Stimulated activated CD8-positive, alpha-beta memory T cell treated with anti-CD3 and anti-CD28 coated beads, Interleukin-15, amount 100 ng/mL, for 1 hour (primary cell): ENCODE data around the gene VPREB3.

Source experiments
- DNase-seq: peaks from one replicate; pipeline ENCODE4 v3.0.0-alpha.2; 2020; ENCODE audit warnings: low read depth

VPREB3 gene

DNA sequence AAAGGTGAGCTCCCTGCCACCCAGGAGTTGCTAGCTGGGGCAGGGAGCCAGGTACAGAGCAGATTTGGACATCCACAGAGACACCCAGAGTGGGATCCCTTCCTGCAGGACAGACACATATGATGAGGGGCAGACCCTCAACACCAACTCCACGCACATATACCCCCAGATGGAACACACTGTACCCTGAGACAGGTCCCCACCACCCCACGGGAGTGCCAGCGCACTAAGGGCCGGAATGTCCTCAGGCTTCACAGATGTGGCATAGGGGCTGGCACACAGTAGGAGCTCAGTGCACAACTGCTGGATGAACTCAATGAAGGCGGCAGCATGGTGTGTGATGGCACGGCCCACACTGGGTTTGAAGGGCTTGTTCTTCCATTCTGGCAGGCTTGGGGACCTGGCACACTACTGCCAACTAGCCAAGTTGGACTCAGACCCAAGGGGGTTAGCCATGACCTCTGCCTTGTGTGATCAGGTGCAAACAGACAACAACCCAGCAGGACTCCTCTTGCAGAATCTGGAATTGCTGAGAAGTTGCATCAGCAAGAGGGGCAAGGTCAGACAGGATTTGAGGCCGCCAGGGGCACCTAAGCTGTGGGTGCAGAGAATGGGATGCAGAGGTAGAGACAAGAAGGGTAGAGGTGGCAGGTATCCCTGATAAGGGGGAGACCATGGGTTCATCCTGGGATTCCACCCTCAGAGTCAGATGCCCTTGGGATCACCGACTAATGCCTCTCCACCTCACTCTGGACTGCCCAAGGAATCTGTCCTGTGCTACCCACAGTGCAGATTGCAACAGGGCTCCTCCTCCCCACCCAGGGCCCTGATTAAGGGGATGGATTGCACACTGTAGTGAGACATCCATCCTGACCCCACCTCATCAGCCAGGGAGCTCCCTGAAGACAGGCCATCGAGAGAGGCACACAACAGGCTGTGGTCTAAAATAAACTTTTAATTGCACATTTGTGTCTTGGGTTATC is 11.0 kb upstream of the VPREB3 start:
- no peak for DNase-seq

DNA sequence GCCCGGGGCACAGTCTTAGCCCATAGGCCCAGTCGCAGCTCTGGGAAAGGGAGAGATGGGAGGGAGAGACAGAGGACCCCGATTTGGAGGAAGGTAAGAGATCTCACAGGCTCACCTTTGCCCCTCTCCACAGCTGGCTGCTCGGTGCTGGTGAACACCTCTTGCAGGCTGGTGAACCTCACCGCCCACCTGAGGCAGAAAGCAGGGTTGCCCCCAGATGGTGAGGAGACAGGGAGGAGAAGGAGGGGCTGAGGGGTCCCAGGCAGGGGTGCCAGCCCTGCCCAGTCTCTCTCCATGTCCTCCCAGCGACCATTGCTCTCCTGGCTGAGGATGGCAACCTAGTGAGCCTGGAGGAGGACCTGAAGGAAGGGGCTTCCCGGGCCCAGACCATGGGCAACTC is 9.7 kb upstream of the VPREB3 start:
- DNase-seq: no peak

DNA sequence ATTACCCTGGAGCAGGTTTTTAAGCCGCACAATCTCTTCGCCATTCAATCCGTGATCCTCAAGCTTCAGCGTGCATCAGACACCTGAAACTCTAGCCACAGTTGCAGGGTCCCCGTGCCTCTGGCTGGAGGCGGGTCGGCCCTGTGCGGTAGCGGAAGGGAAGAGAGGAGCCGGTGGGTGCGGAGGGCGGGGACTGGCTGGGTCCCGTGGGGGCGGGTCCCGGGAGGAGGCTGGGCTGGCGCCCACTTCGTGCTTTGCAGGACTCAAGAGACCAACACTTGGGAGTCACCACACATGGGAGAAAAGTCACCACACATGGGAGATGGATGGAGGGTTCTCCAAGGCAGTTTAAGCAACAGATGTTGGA is 9.3 kb upstream of the VPREB3 start:
- no peak for DNase-seq

DNA sequence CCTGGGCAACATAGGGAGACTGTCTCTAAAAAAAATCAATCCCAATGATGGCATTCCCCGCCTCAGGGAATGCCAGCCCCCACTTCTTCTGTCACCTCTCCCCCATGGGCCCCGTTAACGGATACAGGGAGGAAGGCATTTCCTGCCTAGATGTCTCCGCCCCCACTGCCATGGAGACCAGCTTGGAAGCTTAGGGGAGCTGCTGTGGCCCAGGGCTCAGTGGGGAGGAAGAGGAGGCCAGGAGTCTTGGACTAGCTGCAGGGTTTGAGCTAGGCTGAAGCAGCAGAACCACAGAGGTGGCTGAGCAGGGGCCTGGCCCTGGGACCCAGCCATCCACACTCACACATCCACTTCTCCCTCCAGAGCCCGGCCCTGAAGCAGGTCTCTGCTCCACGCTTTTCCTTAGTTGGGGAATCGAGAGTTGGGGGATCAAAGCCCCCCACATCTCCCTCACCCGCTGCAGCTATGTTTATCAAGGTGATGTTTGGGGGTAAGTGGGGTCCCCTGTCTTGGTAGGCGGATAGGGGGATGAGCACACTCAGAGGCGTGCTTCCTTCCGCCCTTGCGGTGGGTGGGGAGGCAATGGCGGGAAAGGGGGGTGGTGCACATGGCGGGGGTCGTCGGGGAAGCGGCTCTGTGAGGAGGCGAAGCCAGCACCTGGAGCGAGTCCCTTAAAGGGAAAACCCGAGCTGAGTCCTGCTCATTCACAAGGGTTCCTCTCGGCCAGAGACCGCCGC is 8.8 kb upstream of the VPREB3 start, which contains the start of gene C22orf15:
Gene C22orf15 (plus strand): TSS at position 149 of the 737 bp plus-strand sequence. CDS start 317 bp downstream, at position 466.
- no peak for DNase-seq

DNA sequence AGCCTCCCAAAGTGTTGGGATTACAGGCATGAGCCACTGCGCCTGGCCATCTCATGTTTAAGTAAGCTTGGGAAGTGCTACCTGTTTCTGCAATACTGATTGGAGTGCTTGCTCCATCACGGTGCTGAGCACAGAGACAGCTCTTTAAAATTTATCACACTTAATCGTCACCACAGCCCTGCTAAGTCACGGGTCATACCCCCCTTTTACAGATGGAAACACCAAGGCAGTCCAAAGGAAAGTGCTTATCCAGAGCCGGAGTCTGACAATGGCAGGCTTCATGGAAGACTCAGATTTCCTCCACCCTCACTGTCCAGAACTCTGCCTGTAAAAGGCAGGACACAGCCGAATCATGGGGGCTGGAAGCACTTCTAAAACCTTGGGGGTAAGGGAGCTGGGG is 5.8 kb upstream of the VPREB3 start:
- no peak for DNase-seq

DNA sequence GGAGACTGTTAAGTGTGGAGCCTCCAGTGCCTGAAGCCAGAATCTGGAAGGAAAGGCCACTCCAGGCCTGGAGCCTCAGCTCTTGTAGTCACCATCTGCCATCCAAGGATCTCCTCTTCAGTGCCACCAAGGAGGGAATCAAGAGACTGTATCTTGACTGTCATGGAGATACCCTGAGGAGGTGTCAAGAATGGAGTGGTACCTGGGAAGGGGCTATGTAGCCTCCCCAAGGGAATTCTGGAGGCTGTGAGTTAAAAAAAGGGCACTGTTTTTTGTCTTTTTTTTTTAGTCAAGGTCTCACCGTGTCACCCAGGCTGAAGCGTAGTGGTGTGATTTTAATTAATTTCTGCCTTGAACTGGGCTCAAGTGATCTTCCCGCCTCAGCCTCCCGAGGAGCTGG is 5.3 kb upstream of the VPREB3 start:
- no peak for DNase-seq

DNA sequence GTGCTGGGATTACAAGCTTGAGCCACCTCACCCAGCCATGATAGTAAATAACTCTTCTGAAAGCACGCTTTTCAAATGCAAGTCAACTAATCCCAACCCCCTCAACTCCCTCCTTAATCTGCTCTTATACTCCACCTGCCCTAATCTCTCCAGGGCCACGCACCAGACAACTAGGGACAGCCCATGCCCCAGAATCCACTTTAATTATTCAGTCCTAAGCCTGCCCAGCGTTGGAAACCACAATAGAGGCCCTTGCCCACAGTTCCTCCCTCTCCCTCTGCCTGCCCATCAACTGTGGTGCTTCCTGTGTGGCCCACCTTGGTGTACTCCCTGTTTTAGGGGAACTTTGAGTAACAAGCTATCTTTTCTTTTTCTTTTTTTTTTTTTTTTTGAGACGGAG is 2.7 kb upstream of the VPREB3 start:
- DNase-seq: no peak

DNA sequence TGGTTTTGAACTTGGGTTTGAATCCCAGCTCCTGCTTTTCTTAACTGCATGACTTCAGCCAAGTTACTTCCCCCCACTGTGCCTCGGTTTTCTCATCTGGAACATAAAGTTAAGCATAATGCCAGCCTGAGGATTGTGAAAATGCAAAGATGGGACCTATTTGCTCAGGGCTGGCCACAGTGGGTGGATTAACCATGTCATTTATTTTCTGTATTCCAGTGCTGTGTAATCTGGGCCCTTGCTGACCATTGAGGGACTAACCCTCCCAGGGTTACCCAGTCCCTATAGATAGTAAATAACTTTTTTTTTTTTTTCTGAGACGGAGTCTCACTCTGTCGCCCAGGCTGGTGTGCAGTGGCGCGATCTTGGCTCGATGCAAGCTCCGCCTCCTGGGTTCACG is 1.5 kb upstream of the VPREB3 start:
- no peak for DNase-seq

DNA sequence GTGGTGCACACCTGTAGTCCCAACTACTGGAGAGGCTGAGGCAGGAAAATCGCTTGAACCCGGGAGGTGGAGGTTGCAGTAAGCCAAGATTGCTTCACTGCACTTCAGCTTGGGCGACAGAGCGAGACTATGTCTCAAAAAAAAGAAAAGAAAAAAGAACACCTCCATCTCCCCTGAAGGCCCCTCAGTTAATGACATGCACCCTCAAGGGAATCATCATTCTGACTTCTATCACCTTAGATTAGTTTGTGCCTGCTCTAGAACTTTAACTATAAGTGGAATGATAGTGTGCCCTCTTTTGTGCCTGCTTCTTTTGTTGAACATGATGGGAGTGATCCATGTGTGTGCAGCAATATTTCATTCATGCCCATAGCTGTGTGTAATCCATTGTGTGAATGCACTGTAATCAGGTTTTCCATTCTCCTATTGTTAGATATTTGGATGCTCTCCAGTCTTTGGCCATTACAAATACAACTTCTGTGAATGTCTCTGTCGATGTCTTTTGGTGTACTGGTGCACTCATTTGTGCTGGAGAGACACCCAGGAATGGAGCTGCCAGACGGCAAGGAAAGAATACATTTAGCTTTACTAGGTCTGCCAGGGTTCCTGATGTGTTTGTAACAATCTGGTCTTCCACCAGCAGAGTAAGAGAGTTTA is 883 bp upstream of the VPREB3 start:
- no peak for DNase-seq

DNA sequence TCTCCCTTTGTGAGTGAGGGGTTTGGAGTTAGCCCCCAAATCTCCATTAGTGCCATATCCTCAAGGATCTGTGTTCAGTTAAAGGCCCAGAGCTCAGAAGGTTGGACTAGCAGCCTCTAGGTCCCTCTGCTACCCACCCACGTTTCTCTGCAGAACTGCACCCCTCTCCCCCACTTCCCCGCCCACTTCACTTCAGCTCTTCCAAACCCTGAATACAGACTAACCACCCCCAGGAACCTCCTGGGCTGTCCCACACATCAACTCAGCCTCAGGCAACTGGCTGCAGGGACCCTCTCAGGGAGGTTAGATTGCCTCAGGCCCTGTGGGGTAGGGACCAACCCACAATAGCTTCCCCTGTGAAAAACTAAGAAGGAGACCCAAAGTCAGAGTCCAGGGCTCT is 840 bp downstream of the VPREB3 start:
- DNase-seq: no peak

DNA sequence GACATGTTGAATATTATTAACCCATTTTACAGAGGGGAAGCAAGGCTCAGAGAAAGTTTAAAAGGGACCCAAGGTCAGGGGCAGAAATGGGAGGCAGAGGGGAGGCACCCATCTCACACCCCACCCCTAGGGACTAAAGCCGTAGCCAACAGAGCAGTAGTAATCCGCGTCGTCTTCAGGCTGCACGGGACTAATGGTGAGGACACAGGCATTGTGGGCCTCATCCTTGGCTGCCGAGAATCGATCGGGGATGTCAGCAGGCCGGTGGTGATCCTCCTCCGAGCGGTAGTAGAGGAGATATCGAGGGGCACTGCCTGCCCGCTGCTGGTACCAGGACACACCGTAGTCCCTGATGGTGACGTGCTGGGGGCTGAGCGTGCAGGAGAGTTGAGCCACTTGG is 1.5 kb downstream of the VPREB3 start:
- DNase-seq: no peak

DNA sequence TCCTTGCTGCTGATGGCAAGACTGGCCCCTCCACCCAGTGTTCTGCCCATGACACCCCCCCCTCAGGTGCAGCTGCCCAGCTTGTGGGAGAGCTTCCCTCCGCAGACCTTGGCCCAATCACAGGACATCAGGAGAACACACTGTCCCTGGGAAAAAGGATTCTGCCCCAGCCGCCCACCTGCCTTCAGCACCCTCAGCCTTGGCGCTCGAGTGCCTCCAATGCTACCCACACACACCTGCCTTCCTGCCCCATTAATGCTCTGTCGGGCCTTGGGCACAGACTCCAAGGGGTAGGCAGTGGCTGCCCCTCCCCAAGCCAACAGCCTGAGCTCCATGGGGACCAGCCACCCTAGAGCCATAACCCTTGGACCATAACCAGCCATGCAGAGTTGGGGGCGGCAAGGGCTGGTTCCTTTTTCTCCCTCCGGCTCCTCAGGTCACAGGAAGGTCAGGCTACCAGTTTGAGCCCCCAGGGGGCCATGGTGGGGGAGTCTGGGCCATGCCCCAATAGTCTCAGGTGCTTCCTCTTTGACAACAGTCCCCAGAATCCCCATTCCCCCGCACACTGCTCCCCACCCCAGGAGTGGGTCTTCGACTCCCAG is 2.0 kb downstream of the VPREB3 start:
- no peak for DNase-seq

DNA sequence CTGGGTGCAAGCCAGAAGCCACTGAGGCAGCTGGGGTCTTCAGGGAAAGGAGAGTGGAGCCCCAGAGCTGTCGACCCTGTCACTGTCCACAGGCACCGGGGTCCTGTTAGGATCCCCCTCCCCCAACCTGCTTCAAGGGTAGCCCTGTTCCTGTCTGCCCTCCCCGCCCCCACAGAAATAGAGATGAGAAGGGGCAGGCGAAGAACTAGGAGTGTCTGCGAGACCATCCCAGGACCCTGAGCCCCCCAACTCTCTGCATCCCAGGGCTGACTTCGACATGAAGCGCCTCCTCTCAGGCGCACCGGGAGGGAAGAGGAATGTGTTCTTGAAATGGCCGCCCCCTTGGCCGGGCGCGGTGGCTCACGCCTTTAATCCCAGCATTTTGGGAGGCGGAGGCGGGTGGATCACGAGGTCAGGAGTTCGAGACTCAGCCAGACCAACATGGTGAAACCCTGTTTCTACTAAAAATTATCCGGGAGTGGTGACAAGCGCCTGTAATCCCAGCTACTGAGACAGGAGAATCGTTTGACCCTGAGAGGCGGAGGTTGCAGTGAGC is 2.7 kb downstream of the VPREB3 start:
- DNase-seq: no peak

DNA sequence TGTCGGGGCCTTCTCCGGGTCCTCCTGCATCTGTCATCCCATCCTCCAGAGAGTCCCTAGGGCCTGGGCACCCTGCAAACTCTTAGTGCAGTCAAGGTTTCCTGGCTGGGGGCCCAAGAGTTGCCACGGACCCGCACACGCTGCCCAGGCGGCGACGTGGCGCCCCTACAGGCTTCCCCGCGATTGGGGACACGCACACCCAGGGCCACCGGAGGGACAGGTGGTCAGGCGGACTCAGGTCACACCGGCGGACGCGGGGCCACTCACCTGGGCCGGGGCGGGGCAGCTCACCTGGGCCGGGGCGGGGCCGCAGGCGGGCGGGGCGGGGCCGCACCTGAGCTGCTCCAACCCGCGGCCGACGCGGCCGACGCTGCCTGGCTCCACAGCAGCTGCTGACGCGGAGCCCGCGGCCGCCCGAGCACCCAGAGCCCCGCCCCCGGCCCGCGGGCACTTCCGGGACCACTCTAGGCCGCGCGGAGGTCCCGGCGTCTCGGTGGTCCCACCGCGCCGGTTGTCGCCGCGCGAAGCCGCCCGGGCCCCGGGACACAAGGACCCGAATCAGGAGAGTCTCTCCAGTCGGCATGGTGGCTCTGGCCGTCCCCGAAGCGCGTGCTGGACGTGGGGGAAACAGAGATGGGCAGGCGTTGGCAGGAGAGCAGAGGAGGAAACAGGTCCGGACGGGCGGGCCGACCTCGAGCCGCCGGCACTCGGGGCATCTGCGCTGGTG is 3.3 kb downstream of the VPREB3 start, which contains the start of gene ZNF70:
Gene ZNF70 (minus strand): TSS at position 399 of the 727 bp plus-strand sequence. CDS start 5,972 bp downstream, outside the sequence.
- DNase-seq: peak; percentile 58

DNA sequence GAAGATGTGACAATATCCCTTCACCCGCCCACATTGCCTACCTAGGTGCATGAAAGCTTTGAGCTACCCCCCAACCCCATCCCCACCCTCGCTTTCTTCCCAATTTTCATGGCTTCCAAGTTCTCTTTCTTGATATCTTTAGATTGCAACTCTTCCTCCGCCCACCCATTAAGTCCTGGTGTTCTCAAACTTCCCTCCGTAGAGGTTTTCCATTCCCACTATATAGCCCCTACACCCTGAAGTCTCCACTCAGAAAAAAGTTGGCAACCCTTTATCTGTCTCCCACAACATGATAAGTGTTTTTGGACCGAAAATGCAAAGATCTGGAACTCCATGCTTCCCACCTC is 3.9 kb downstream of the VPREB3 start:
- DNase-seq: no peak

DNA sequence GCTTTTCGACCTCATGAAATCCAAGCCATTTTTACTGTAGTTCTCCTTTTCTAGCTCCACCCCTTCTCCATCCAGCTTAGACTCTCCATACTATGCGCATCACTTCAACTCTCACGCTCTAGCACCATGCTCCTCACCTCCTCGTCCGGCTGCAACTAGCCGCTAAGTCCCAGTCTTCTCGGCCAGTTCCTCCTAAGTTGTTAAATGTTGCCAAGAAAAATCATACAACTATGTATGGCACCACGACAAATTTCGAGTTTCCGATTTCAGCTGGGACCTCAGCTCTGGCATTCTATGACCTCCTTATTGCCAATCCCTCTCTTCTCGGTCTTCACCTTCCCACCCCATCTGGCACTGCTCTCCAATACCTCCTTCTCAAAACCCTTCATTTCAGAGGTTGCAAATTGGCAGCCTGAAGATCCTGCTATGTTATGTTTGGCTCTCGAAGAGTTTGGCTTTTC is 4.4 kb downstream of the VPREB3 start:
- DNase-seq: no peak

DNA sequence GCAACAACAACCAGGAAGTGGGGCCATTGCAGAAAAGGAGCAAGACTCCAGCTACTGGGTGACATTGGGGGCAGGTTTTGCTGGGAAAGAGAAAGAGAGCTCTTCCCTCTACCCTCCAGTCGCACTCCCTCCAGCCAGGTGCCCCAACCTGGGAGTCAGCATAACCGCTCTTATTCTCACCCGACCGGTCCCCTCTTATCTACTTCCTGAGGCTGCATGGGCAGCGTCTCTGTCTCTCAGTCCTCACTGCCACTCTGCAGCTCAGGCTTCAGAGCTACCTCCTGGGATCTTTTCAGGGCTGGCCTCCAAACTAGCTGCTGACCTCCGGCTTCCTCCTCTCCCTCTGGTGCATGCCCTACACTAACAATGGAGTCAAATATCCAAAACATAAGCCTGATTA is 8.4 kb downstream of the VPREB3 start:
- DNase-seq: no peak

DNA sequence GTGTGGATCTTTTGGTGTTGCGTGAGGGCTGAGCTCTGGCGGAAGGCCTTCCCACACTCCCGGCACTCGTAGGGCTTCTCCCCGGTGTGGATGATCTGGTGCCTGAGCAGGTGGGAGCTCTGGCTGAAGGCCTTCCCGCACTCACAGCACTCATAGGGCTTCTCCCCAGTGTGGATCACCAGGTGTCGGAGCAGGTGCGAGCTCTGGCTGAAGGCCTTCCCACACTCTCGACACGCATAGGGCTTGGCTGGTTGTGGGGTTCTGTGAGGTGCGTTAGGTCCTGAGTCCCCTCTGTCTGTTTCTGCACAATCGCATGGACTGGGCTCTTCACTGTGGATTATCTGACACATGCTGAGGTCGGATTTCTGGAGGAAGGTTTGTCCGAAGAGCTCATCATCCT is 9.7 kb downstream of the VPREB3 start:
- no peak for DNase-seq

DNA sequence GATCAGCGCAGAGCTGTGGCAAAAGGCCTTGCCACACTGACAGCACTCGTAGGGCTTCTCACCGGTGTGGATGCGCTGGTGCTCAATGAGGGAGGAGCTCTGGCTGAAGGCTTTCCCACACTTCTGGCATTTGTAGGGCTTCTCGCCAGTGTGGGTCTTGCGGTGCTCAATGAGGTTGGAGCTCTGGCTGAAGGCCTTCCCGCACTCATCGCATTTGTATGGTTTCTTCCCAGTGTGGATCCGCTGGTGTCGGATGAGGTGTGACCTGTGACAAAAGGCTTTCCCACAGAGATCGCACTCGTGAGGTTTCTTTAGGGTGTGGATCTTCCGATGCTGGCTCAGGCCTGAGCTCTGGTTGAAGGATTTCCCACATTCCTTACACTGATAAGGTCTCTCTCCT is 10.2 kb downstream of the VPREB3 start:
- no peak for DNase-seq

DNA sequence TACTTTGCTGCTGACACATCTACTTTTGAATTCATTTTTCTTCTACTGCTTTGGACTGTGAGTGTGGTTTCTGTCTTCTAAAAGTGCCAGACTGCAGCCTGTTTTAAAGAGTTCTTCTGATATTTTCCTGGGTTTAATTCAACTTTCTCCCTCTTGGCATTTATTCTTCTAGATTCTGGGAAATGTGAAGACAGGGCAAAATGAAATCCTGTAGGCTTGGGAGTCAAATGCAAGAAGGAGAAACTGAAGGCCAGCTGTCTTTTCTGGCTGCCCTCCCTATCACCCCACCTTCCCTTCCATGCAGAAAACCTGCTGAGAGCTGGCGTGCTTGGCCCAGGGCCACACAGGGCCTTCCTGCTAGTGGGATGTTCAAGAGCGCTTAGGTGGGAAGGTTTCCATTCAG is 10.9 kb downstream of the VPREB3 start:
- DNase-seq: no peak
